Suppressor macrophage treated with lipopolysaccharide for 1 hour (primary cell): Measurements from ENCODE around the gene FEM1B.
"Not testable (repeated sequence)": the region's sequence is repeated elsewhere in the genome, so short reads cannot be mapped to it uniquely, and the experiment has no call there.

Experiments
- DNase-seq, 3 donors: peaks; one replicate each; pipeline ENCODE4 v3.0.0-alpha.2; 2020 to 2022

Gene FEM1B

GRCh38 chr15:68277603-68278344, at the start of gene FEM1B:
Gene FEM1B, plus strand, starts transcription at chr15:68277745. Its CDS starts 673 bp downstream, at chr15:68278418.
- peak; percentile 94 to 97 (median 95) for DNase-seq

DNA sequence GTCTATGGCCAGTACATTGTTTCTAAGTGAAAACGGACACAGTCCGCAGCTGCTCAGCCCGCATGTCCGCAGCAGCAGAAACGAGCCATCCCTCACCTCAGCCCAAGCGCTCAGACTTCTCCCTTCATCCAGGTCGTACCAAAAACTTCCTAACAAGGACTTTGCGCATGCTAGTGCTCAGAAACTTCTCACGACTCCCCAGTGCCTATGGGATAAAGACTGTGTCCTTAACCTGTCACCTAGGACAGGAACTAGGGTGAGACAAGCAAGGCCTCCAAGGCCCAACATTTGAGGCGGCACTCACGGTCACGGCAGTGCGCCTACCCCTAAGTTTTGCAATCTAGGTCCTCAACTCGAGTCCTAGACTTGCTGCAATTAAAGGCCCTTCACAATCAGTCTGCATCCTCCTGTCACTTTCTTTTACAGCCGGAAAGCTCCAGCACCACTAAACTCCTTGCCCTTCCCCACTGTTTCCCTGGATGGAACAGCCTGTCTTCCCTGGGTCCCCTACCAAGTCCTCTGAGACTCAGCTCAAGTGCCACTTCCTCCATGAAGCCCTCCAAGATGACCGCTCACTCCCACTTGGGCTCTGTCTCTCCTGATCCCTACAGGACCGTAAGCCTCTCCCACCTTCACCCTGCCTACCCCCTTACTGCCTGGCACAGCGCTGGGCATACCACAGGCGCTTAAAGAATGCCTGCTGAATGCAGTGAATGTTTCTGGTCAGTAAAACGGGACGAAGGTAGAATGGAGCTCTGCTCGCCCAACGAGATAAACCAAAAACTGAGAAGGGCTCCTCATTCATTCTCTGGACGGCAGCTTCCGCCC, 49.2 kb upstream of the FEM1B start:
- peak in 2 of 3 donors; percentile 20 to 36 for DNase-seq

- DNase-seq = no peak
These were observed 48.6 kb upstream of the FEM1B start for GRCh38 chr15:68228971-68229385.

DNA sequence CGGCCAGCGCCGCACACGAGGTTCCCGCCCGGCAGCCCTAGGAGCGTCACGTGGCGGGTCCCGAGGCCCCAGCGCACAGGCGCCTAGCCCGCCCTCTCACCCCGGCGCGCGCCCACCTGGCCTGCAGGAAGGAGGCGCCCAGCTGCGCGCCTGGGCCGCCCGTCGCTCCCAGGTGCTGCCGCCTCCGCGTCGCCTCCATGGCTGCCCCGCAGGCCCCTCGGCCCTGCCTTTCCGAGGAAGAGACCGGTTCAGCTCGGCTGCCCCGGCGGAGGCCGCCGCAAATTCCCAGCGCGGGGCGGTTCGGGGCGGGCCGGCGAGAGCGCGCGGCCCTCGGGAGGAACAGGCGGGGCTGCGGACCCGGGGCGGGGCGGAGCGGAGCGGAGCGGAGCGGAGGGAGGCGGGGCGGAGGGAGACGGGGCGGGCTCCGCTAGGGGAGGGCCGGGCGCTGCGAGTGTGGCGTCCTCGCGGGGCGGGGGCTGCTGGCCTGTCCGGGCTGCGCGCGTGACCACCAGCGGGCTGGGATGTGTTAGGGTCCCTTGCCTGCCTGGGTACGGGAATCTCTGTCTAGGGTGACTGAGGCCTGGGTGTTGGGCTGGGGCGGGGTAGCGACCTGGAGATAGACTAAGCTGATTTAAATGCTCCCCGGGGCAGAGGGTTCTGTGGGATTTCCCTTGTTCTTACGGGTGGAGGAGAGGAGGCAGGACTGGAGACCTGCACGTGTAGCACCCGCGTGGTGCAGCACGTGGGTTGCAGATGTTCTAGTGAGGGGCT, 48.0 kb upstream of the FEM1B start, which contains the start of gene CLN6:
CLN6 (minus strand) TSS at position 343 of the 771 bp plus-strand sequence; CDS start at position 199, 144 bp downstream.
- peak; percentile 89 to 97 (median 93) for DNase-seq

DNA sequence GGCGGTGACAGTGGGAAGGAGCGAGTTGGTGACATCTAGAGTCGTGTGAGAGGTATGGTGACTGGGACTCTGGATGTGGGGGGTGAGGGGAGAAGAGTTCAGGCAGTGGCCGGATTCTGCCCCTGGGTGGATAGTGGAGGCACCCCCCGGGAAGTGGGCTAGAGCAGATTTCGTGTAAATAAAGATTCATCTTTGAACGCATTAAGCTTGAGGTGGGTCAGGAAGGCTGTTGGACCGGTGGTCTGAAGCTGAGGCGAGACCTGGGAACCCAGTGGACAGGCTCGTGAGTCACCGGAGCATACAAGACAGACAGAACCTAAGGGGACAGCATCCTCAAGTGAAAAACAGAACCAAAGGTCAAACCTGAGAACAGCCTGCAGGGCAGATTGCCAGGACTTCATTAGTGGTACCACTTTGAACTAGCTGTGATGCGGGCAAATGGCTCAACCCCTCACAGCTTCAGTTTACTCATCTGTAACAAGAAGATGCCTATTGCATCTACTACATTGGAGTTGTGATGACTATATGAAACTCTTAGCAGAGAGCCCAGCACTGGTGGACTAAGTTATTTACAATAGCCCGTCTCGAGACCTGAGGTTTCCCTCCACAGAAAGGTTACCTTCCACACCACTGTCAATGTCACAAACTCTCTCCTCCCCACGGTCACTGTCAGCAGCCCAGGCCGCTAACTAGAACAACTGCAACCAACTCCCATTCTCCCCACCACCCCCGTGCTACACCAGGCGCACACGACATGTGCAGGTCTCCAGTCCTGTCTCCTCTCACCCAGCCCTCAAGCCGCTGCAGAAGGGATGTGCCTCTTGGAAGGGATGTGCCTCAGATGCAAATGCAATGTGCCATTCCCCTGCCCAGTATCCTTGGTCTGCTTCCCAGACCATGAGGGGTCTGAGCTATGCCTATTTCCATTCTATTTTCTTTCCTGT, 47.1 kb upstream of the FEM1B start:
- peak in 1 of 3 donors; percentile 19 for DNase-seq

- no peak for DNase-seq
These were observed 46.3 kb upstream of the FEM1B start for GRCh38 chr15:68231102-68231818.

- DNase-seq = peak; percentile 25 to 53 (median 37)
These were observed 45.1 kb upstream of the FEM1B start for GRCh38 chr15:68232449-68232848.

DNA sequence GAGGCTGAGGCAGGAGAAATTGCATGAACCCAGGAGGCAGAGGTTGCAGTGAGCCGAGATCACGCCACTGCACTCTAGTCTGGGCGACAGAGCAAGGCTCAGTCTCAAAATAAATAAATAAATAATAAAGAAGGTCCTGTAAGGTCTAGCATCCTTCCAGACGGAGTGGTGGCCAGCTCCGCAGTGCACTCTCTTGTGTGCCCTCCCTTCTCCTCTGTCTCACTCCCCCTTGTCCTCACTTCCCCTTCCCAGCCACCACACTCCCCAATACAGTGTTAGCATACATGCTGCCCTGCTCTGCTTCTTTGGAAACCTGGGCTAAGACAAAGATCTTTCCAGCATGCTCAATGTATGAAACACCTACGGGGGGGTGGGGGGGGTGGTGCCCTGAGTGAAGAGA, 44.6 kb upstream of the FEM1B start:
- peak; percentile 36 to 77 (median 74) for DNase-seq

DNA sequence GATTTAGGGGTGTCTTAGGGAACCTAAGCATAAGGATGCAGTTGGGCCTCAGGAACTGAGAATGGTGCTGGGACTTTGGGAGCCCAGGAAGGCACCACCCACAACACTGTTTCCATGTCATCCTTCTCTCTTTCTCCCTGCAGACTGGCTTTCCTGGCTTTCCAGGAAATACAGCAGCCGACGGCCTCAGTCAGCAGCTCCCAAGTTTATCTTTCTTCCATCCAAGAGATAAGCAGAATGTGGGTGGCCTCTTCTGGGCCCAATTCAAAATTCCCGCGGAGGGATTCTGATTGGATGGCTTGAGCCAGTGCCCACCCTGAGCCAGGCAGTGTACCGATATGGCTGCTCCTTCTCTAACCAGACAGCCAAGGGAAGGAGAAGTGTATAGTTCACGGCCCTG, 43.5 kb upstream of the FEM1B start:
- no peak for DNase-seq

- DNase-seq = not testable (repeated sequence)
These were observed 43.0 kb upstream of the FEM1B start for GRCh38 chr15:68234520-68234919.

- DNase-seq = no peak
These were observed 42.5 kb upstream of the FEM1B start for GRCh38 chr15:68235022-68235421.

DNA sequence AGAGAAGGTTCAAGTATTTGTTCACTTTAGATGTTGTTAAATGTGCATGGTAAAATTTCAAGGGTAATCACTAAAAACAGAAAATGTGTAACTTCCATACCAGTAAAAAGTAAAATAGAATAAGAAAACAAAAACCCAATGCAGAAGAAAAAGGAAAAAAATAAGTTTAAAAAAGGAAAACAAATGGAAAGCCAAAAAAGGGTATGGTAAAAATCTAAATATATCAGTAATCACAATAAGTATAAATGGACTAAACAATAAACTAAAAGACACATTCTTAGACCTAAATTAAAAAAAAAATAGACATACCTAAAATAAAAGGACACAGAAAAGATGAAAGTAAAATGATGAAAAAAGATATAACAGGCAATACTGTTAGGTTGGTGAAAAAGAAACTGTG, 38.5 kb upstream of the FEM1B start:
- no peak for DNase-seq

- DNase-seq = no peak
These were observed 36.2 kb upstream of the FEM1B start for GRCh38 chr15:68241088-68241935.

GRCh38 chr15:68244235-68244634, 33.3 kb upstream of the FEM1B start:
- DNase-seq = no peak

DNA sequence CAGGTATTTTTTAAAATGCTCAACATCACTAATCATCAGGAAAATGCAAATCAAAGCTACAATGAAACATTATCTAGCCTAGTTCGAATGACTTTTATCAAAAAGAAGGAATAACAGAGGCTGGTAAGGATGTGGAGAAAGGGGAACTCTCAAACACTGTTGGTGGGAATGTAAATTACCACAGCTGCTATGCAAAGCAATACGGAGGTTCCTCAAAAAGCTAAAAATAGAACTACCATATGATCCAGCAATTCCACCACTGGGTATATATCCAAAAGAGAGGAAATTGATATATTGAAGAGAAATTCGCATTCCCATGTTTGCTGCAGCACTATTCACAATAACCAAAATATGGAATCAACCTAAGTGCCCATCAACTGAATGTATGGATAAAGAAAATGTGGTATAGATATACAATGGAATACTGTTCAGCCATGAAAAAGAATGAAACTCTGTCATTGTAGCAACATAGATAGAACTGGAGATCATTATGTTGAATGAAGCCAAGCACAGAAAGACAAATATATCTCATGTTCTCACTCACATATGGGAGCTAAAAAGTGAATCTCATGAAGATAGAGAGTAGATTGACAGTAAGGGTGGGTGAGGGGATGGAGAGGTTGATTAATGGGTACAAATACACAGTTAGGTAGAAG, 28.4 kb upstream of the FEM1B start:
- DNase-seq = peak; percentile 67 to 87 (median 79)

GRCh38 chr15:68252925-68253534, 24.5 kb upstream of the FEM1B start:
- peak; percentile 77 to 90 (median 87) for DNase-seq

DNA sequence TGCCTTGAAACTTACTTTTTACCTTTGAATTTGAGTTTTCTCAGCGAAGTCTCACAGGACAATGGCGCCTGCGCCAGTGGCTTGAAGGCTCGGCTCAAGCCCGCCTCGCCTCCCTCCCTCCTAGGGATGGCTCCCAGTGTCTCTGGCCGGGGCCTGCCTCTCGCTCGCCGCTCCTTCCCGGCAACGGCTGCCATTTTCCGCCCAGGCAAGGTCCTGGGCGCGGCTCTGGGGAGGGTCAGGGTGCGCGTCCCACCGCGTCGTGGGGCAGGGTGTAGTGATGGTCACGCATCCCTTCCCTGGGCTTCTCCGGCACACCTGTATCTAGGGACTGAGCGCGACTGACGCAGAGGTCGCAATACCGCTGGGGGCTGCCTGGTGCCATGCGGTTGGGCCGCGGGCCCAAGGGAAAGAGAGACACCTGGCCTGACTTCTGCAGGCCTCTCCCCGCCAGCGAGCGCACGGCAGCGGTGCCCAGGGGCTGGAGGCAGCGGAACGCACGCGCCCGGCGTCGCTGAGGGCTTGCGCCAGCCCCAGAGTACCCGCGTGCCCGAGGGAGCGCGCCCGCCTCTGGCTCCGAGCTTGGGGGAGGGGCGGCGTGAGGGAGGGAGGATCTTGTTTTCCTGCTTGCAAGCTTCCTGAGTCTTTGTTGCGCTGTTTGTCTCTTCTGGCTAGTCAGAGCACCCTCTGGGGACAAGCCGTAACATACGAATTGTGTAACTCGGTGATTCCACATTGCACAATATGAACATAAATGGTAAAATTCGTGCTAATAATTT, 20.7 kb upstream of the FEM1B start:
- peak; percentile 92 to 95 (median 93) for DNase-seq

DNA sequence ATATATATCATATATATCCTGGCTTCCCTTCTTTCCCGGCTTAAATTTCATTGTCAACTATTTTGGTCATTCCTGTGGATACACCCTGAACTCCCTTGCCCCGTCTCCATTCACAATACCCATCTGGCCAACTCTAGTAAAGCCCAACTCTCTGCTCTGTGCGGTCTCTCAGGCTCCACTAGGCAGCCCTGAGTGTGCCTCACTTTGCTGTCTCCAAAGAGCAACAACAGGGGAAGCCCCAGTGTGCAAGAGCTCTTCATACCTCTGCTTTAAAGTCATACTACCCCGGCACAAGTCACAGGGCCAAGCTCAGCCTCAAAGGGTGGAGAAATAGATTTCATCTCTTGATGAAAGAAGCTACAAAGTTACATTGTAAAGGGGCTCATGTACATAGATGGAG, 18.9 kb upstream of the FEM1B start:
- peak in 2 of 3 donors; percentile 39 to 43 for DNase-seq
